Astrocyte (in vitro differentiated cells and primary cell): ENCODE measurements around the gene THRB.

ENCODE experiments used
- EZH2 ChIP-seq: IDR thresholded peaks from 2 replicates; pipeline ENCODE4 v1.6.1; 2012; ENCODE audit warnings: mild to moderate bottlenecking, low read length, inconsistent platforms; ENCODE audit not compliant: insufficient read depth
- TF ChIP-seq, protein P1 (sequence below): IDR thresholded peaks from 2 replicates; pipeline ENCODE4 v1.5.1; 2011; ENCODE audit warnings: low read depth, mild to moderate bottlenecking, inconsistent platforms, low read length, moderate library complexity; ENCODE audit not compliant: insufficient read depth

DNA sequence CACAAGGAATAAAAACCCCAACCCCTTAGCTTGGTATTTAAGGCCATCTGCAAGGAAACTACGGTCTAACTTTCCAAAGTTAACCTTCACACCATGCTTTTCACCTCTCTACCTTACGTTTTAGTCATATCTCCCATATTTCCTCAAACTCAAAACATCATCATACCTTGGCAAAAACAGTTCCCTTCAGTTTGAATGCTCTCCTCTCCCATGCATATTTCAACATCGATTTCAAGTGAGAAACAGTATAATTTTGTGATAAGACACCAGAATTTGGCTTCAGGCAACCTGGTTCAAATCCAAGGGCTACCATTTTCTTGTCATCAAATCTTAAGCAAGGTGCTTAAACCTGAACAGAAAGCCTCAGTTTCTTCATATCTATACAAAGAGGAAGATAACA is 108.2 kb downstream of the THRB start:
- TF ChIP-seq, protein P1, sequence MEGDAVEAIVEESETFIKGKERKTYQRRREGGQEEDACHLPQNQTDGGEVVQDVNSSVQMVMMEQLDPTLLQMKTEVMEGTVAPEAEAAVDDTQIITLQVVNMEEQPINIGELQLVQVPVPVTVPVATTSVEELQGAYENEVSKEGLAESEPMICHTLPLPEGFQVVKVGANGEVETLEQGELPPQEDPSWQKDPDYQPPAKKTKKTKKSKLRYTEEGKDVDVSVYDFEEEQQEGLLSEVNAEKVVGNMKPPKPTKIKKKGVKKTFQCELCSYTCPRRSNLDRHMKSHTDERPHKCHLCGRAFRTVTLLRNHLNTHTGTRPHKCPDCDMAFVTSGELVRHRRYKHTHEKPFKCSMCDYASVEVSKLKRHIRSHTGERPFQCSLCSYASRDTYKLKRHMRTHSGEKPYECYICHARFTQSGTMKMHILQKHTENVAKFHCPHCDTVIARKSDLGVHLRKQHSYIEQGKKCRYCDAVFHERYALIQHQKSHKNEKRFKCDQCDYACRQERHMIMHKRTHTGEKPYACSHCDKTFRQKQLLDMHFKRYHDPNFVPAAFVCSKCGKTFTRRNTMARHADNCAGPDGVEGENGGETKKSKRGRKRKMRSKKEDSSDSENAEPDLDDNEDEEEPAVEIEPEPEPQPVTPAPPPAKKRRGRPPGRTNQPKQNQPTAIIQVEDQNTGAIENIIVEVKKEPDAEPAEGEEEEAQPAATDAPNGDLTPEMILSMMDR, result no peak
- no peak for TF ChIP-seq EZH2
